Measurements from ENCODE around the gene IGF2R. TPM values are rescaled to one million over a fixed set of nuclear protein-coding genes. Genes with fewer than 3 reads are reported as not detected.

IGF2R gene
- total and polyA plus RNA-seq, 4 experiments from 2014 or later: 4.5 to 79.2 (median 48.1) TPM

DNA sequence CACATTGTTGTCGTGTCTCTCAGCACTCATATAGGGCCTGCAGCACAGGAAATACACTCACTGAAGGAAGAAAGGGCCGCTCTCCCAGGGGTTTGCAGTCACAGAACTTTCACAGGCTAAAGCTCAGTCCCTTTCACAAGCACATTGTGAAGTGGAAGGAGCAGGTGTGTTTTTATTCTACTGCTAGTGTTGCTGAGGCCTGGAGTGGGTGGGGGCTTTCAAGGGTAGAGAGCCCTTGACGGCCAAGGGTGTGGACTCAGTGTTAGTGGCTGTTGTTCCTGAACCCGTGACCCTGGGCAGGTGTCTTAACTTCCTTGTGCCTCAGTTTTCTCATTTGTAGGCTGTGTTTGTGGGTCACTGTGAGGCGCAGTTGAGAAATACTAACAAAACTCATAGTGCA, 86.5 kb downstream of the IGF2R start:
- Histone ChIP-seq H3K36me3 (ENCODE audit: insufficient read depth, low read length) (peaks cover 57% of the 10 kb centered on the region), H3K9me3 (ENCODE audit: control insufficient read depth in 1 of 2, low read length in 2 of 2) (no peaks in the 10 kb centered on the region), H3K4me3 (ENCODE audit: low read length in 2 of 2) (no peak overlapping the region), H3K27ac (ENCODE audit: low read depth, low read length) (no peak overlapping the region), H3K4me1 (ENCODE audit: insufficient read depth, low read length) (peaks cover 9% of the 10 kb centered on the region), H3K27me3 (ENCODE audit: insufficient read depth, low read length) (no peaks in the 10 kb centered on the region)
- Mint-ChIP-seq H3K27me3 (no peaks in the 10 kb centered on the region), H3K4me1 (peaks cover 12 to 22% (median 15%) of the 10 kb centered on the region in 4 donors), H3K9me3 (no peaks in the 10 kb centered on the region), H3K36me3 (peaks cover 65 to 89% of the 10 kb centered on the region in 2 donors), H3K4me3 (no peak overlapping the region), H3K27ac (no peak overlapping the region)
- ChIA-PET POLR2A (ENCODE audit: partially characterized antibody) (no interaction called here), CTCF (ENCODE audit: partially characterized antibody) (interaction anchor here (0.6 kb wide), 1 partner anchor 21 kb away, joined by 3 read pairs; no protein-coding TSS in a partner anchor)
- intact Hi-C loops (cut with micrococcal nuclease): no loop called here
- DNase-seq: no peak

DNA sequence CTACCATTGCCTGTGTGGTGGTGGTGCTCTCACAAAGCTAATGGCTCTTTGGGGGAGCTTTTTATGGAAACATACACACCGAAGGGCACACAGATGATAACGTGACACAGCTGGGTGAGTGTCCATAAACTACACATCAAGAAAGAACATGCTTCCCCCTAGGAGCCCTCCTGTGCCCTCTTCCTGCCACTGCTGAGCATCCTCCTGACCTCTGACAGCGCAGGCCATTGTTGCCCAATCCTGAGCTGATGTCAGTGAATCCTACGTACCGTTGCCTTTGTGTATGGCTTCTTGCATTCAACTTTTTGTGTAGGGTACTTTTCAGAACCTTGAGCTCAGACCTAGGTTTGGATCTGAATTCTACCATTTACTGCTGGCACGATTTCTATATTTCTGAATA, 86.9 kb downstream of the IGF2R start:
- ChIA-PET CTCF (ENCODE audit: partially characterized antibody) (no interaction called here), POLR2A (ENCODE audit: partially characterized antibody) (no interaction called here)
- Histone ChIP-seq H3K27me3 (ENCODE audit: insufficient read depth, low read length) (no peaks in the 10 kb centered on the region), H3K27ac (ENCODE audit: low read depth, low read length) (no peak overlapping the region), H3K4me1 (ENCODE audit: insufficient read depth, low read length) (peaks cover 7% of the 10 kb centered on the region), H3K36me3 (ENCODE audit: insufficient read depth, low read length) (peaks cover 59% of the 10 kb centered on the region), H3K4me3 (ENCODE audit: low read length in 2 of 2) (no peak overlapping the region), H3K9me3 (ENCODE audit: control insufficient read depth in 1 of 2, low read length in 2 of 2) (no peaks in the 10 kb centered on the region)
- Mint-ChIP-seq H3K27me3 (no peaks in the 10 kb centered on the region), H3K27ac (no peak overlapping the region), H3K36me3 (peaks cover 65 to 89% of the 10 kb centered on the region in 2 donors), H3K4me3 (no peak overlapping the region), H3K9me3 (no peaks in the 10 kb centered on the region), H3K4me1 (peaks cover 8 to 17% (median 11%) of the 10 kb centered on the region in 4 donors)
- no peak for DNase-seq
- intact Hi-C loops (cut with micrococcal nuclease): no loop called here

DNA sequence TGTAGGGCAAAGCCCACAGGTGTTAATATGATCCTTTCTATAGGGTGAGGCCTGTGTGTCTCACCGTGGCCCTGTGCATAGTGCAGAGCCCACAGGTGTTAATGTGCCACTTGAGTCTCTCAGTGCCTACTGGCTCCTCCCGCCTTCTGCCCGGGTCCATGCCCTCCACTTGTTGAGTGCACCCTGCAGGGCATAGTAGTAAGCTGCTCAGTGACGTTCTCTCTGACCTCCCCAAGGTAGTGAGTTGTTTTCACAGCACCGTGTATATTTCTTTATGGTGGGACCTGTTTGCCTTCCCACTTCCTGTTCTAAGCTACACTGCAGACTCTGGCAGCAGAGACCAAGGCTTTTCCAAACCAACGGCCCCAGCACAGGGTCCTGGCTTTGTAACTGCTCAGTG, 88.2 kb downstream of the IGF2R start:
- intact Hi-C loops (cut with micrococcal nuclease): no loop called here
- Mint-ChIP-seq H3K27me3 (no peaks in the 10 kb centered on the region), H3K4me1 (peaks cover 0 to 9% (median 3%) of the 10 kb centered on the region in 4 donors), H3K36me3 (peaks cover 62 to 89% of the 10 kb centered on the region in 2 donors), H3K27ac (peak overlapping the region in 4 of 7 donors; percentile 14 to 49 (median 20)), H3K4me3 (no peak overlapping the region), H3K9me3 (no peaks in the 10 kb centered on the region)
- no peaks in the 10 kb centered on the region for H3K27me3 ChIP-seq (ENCODE audit: insufficient read depth, low read length)
- no peak for DNase-seq
- no peak overlapping the region for H3K27ac ChIP-seq (ENCODE audit: low read depth, low read length)
- H3K4me3 ChIP-seq (ENCODE audit: low read length in 2 of 2): no peak overlapping the region
- ChIA-PET CTCF (ENCODE audit: partially characterized antibody) (no interaction called here), POLR2A (ENCODE audit: partially characterized antibody) (no interaction called here)
- peaks cover 59% of the 10 kb centered on the region for H3K36me3 ChIP-seq (ENCODE audit: insufficient read depth, low read length)
- no peaks in the 10 kb centered on the region for H3K9me3 ChIP-seq (ENCODE audit: control insufficient read depth in 1 of 2, low read length in 2 of 2)
- no peaks in the 10 kb centered on the region for H3K4me1 ChIP-seq (ENCODE audit: insufficient read depth, low read length)

GRCh38 chr6:160058603-160059215, 89.8 kb downstream of the IGF2R start:
- Histone ChIP-seq H3K4me1 (ENCODE audit: insufficient read depth, low read length) (no peaks in the 10 kb centered on the region), H3K4me3 (ENCODE audit: low read length in 2 of 2) (no peak overlapping the region), H3K9me3 (ENCODE audit: control insufficient read depth in 1 of 2, low read length in 2 of 2) (no peaks in the 10 kb centered on the region), H3K27me3 (ENCODE audit: insufficient read depth, low read length) (no peaks in the 10 kb centered on the region), H3K36me3 (ENCODE audit: insufficient read depth, low read length) (peaks cover 71% of the 10 kb centered on the region), H3K27ac (ENCODE audit: low read depth, low read length) (no peak overlapping the region)
- DNase-seq: no peak
- Mint-ChIP-seq H3K4me1 (peaks cover 0 to 5% (median under 1%) of the 10 kb centered on the region in 4 donors), H3K36me3 (peaks cover 63 to 88% of the 10 kb centered on the region in 2 donors), H3K9me3 (no peaks in the 10 kb centered on the region), H3K27me3 (no peaks in the 10 kb centered on the region), H3K27ac (no peak overlapping the region), H3K4me3 (no peak overlapping the region)
- POLR2A ChIA-PET (ENCODE audit: partially characterized antibody): no interaction called here
- intact Hi-C loops (cut with micrococcal nuclease): no loop called here
- CTCF ChIA-PET (ENCODE audit: partially characterized antibody): no interaction called here

DNA sequence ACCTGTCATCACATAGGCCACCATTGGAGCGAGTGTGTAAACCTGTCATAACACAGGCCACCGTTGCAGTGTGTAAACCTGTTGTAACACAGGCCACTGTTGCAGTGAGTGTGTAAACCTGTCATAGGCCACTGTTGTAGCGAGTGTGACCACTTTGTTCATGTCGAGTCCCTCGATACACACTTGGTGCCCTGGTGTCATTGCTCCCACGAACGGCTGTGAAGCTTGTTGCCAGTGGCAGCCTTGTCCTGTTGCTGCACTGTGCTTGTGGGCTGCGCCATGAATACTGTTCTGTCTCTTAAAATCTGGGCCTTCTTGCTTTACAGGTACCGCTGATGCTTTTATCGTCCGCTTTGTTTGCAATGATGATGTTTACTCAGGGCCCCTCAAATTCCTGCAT, 91.3 kb downstream of the IGF2R start:
- H3K27ac Mint-ChIP-seq: no peak overlapping the region
- Histone ChIP-seq H3K9me3 (ENCODE audit: control insufficient read depth in 1 of 2, low read length in 2 of 2) (no peaks in the 10 kb centered on the region), H3K27ac (ENCODE audit: low read depth, low read length) (no peak overlapping the region), H3K27me3 (ENCODE audit: insufficient read depth, low read length) (no peaks in the 10 kb centered on the region), H3K4me1 (ENCODE audit: insufficient read depth, low read length) (no peaks in the 10 kb centered on the region), H3K36me3 (ENCODE audit: insufficient read depth, low read length) (peaks cover 85% of the 10 kb centered on the region), H3K4me3 (ENCODE audit: low read length in 2 of 2) (no peak overlapping the region)
- no peak overlapping the region for H3K4me3 Mint-ChIP-seq
- DNase-seq: no peak
- ChIA-PET POLR2A (ENCODE audit: partially characterized antibody) (no interaction called here), CTCF (ENCODE audit: partially characterized antibody) (no interaction called here)
- peaks cover 0 to 5% (median 1%) of the 10 kb centered on the region in 4 donors for H3K4me1 Mint-ChIP-seq
- peaks cover 0 to 2% (median 0%) of the 10 kb centered on the region in 8 donors for H3K9me3 Mint-ChIP-seq
- peaks cover 69 to 89% of the 10 kb centered on the region in 2 donors for H3K36me3 Mint-ChIP-seq
- intact Hi-C loops (cut with micrococcal nuclease): no loop called here
- no peaks in the 10 kb centered on the region for H3K27me3 Mint-ChIP-seq

GRCh38 chr6:160060920-160061447, 92.1 kb downstream of the IGF2R start:
- no peak overlapping the region for H3K4me3 ChIP-seq (ENCODE audit: low read length in 2 of 2)
- CTCF ChIA-PET (ENCODE audit: partially characterized antibody): no interaction called here
- no peaks in the 10 kb centered on the region for H3K4me1 ChIP-seq (ENCODE audit: insufficient read depth, low read length)
- H3K27ac ChIP-seq (ENCODE audit: low read depth, low read length): no peak overlapping the region
- H3K27me3 ChIP-seq (ENCODE audit: insufficient read depth, low read length): no peaks in the 10 kb centered on the region
- DNase-seq: no peak
- Mint-ChIP-seq H3K9me3 (peaks cover 0 to 3% (median 0%) of the 10 kb centered on the region in 8 donors), H3K36me3 (peaks cover 72 to 84% of the 10 kb centered on the region in 2 donors), H3K4me3 (no peak overlapping the region), H3K27ac (peak overlapping the region in 1 of 7 donors; percentile 1), H3K27me3 (no peaks in the 10 kb centered on the region), H3K4me1 (peaks cover 0 to 5% (median 1%) of the 10 kb centered on the region in 4 donors)
- H3K9me3 ChIP-seq (ENCODE audit: control insufficient read depth in 1 of 2, low read length in 2 of 2): no peaks in the 10 kb centered on the region
- H3K36me3 ChIP-seq (ENCODE audit: insufficient read depth, low read length): peaks cover 78% of the 10 kb centered on the region
- intact Hi-C loops (cut with micrococcal nuclease): no loop called here
- POLR2A ChIA-PET (ENCODE audit: partially characterized antibody): no interaction called here

- Mint-ChIP-seq H3K36me3 (peaks cover 76 to 81% of the 10 kb centered on the region in 2 donors), H3K27ac (no peak overlapping the region), H3K27me3 (no peaks in the 10 kb centered on the region), H3K4me1 (peaks cover 16 to 24% (median 17%) of the 10 kb centered on the region in 4 donors), H3K4me3 (no peak overlapping the region), H3K9me3 (peaks cover 0 to 3% (median 0%) of the 10 kb centered on the region in 8 donors)
- H3K27ac ChIP-seq (ENCODE audit: low read depth, low read length): no peak overlapping the region
- ChIA-PET POLR2A (ENCODE audit: partially characterized antibody) (no interaction called here), CTCF (ENCODE audit: partially characterized antibody) (interaction anchor here (1.9 kb wide), 1 partner anchor 9 kb away, joined by 8 read pairs; no protein-coding TSS in a partner anchor)
- H3K27me3 ChIP-seq (ENCODE audit: insufficient read depth, low read length): no peaks in the 10 kb centered on the region
- no peaks in the 10 kb centered on the region for H3K9me3 ChIP-seq (ENCODE audit: control insufficient read depth in 1 of 2, low read length in 2 of 2)
- peaks cover 9% of the 10 kb centered on the region for H3K4me1 ChIP-seq (ENCODE audit: insufficient read depth, low read length)
- intact Hi-C loops (cut with micrococcal nuclease): no loop called here
- DNase-seq: no peak
- no peak overlapping the region for H3K4me3 ChIP-seq (ENCODE audit: low read length in 2 of 2)
- peaks cover 68% of the 10 kb centered on the region for H3K36me3 ChIP-seq (ENCODE audit: insufficient read depth, low read length)
These were observed 95.0 kb downstream of the IGF2R start for GRCh38 chr6:160063771-160064413.

All from CD4-positive, alpha-beta memory T cell (primary cell).